ENCODE data around the gene DTNBP1. TPM values are rescaled to one million over a fixed set of nuclear protein-coding genes. Genes with fewer than 3 reads are reported as not detected.
A peak's percentile ranks its signal among the peaks of the same experiment; 100 is the strongest.

Gene DTNBP1
- polyA plus RNA-seq, 10 donors, result 12.2 to 21.5 (median 17.7) TPM

- no peak for DNase-seq
These were observed 178.7 kb downstream of the DTNBP1 start for GRCh38 chr6:15484140-15484539.

GRCh38 chr6:15483060-15483459, 179.8 kb downstream of the DTNBP1 start:
- no peak for DNase-seq

- DNase-seq, result peak in 2 of 3 donors; percentile 29 to 60
These were observed 181.2 kb downstream of the DTNBP1 start for GRCh38 chr6:15481390-15482291.

GRCh38 chr6:15480525-15480924, 182.3 kb downstream of the DTNBP1 start:
- DNase-seq, result no peak

GRCh38 chr6:15479761-15480160, 183.1 kb downstream of the DTNBP1 start:
- no peak for DNase-seq

GRCh38 chr6:15477746-15478145, 185.1 kb downstream of the DTNBP1 start:
- no peak for DNase-seq

- no peak for DNase-seq
These were observed 186.0 kb downstream of the DTNBP1 start for GRCh38 chr6:15476631-15477380.

- DNase-seq, result no peak
These were observed 187.0 kb downstream of the DTNBP1 start for GRCh38 chr6:15475872-15476271.

- no peak for DNase-seq
These were observed 187.6 kb downstream of the DTNBP1 start for GRCh38 chr6:15475261-15475660.

- no peak for DNase-seq
These were observed 188.6 kb downstream of the DTNBP1 start for GRCh38 chr6:15474196-15474595.

- DNase-seq, result peak in 1 of 3 donors; percentile 39
These were observed 189.1 kb downstream of the DTNBP1 start for GRCh38 chr6:15473741-15474161.

- no peak for DNase-seq
These were observed 189.7 kb downstream of the DTNBP1 start for GRCh38 chr6:15473174-15473573.

Measured in muscle of back (tissue), 11 donors.